GM23338 (cell line): ENCODE results near the gene ADPRHL1. TPM values are rescaled to one million over a fixed set of nuclear protein-coding genes. Genes with fewer than 3 reads are reported as not detected.

Experiments
- ATAC-seq: fragments of 200-7000 bp; cut with Tn5 transposase; 3 replicates; pipeline ENCODE4 v1.9.1; 2020
- DNase-seq: peaks from one replicate; pipeline ENCODE4 v3.0.0-alpha.2; 2015; ENCODE audit warnings: low spot score
- H2AFZ ChIP-seq: fragments of 200-600 bp; sonication (generic); 2 replicates; pipeline ENCODE4 v1.8.0; 2016; ENCODE audit warnings: antibody characterized with exemption, mild to moderate bottlenecking, moderate library complexity
- H3F3A ChIP-seq: fragments of 200-600 bp; sonication (generic); replicated peaks from 2 replicates; pipeline ENCODE4 v1.8.0; 2017; ENCODE audit warnings: antibody characterized with exemption, mixed run types, low read depth
- H3K27ac ChIP-seq: fragments of 200-600 bp; sonication (generic); 2 replicates; pipeline ENCODE4 v1.6.1; 2016; ENCODE audit warnings: low read depth
- H3K27me3 ChIP-seq: fragments of 200-600 bp; sonication (generic); 2 replicates; pipeline ENCODE4 v1.8.0; 2016; ENCODE audit warnings: mild to moderate bottlenecking, mixed run types, moderate library complexity; ENCODE audit not compliant: insufficient read depth
- H3K36me3 ChIP-seq: fragments of 200-600 bp; sonication (generic); 2 replicates; pipeline ENCODE4 v1.8.0; 2016; ENCODE audit warnings: mild to moderate bottlenecking; ENCODE audit not compliant: insufficient read depth
- H3K4me1 ChIP-seq: fragments of 200-600 bp; sonication (generic); 2 replicates; pipeline ENCODE4 v1.8.0; 2016; ENCODE audit warnings: mild to moderate bottlenecking, moderate library complexity; ENCODE audit not compliant: insufficient read depth
- H3K4me2 ChIP-seq: fragments of 200-600 bp; sonication (generic); 2 replicates; pipeline ENCODE4 v1.7.1; 2017; ENCODE audit warnings: mixed run types
- H3K4me3 ChIP-seq: fragments of 200-600 bp; sonication (generic); 2 replicates; pipeline ENCODE4 v1.6.1; 2016; ENCODE audit warnings: mixed run types
- H3K79me2 ChIP-seq: fragments of 200-600 bp; sonication (generic); replicated peaks from 2 replicates; pipeline ENCODE4 v1.8.0; 2017; ENCODE audit warnings: mild to moderate bottlenecking; ENCODE audit not compliant: insufficient read depth
- H3K9me2 ChIP-seq: fragments of 200-600 bp; sonication (generic); 2 replicates; pipeline ENCODE4 v1.8.0; 2017; ENCODE audit not compliant: insufficient read depth
- H4K20me1 ChIP-seq: fragments of 200-600 bp; sonication (generic); replicated peaks from 2 replicates; pipeline ENCODE4 v1.8.0; 2017; ENCODE audit warnings: mild to moderate bottlenecking; ENCODE audit not compliant: insufficient read depth
- H3K27ac Mint-ChIP-seq: 2 replicates; pipeline ENCODE4 v1.8.0; 2020; ENCODE audit warnings: inconsistent platforms, mild to moderate bottlenecking, moderate library complexity, mixed read lengths
- H3K27me3 Mint-ChIP-seq: 3 replicates; pipeline ENCODE4 v1.8.0; 2022; ENCODE audit warnings: low read depth, mild to moderate bottlenecking, moderate library complexity, mixed read lengths, inconsistent platforms; ENCODE audit not compliant: insufficient read depth, poor library complexity
- H3K36me3 Mint-ChIP-seq: 3 replicates; pipeline ENCODE4 v1.8.0; 2021; ENCODE audit warnings: low read depth, mild to moderate bottlenecking, inconsistent platforms, moderate library complexity, mixed read lengths
- H3K4me1 Mint-ChIP-seq: 3 replicates; pipeline ENCODE4 v1.8.0; 2020; ENCODE audit warnings: mild to moderate bottlenecking, inconsistent platforms, mixed read lengths
- H3K4me3 Mint-ChIP-seq: 3 replicates; pipeline ENCODE4 v1.8.0; 2021; ENCODE audit warnings: moderate library complexity, mild to moderate bottlenecking, inconsistent platforms, mixed read lengths
- H3K9me3 Mint-ChIP-seq: 3 replicates; pipeline ENCODE4 v1.8.0; 2020; ENCODE audit warnings: moderate library complexity, mild to moderate bottlenecking, inconsistent platforms, mixed read lengths
- CREB1 ChIP-seq: fragments of 250-450 bp; sonication (Bioruptor Pico); IDR thresholded peaks from 2 replicates; pipeline ENCODE4 v1.5.0; 2020; ENCODE audit warnings: low read depth, mild to moderate bottlenecking, moderate library complexity
- CTCF ChIP-seq, 2 experiments: fragments of 200-600 bp in 1 of 2; sonication (generic) in 1 of 2; conservative IDR thresholded peaks; 2 replicates each; pipeline versions ENCODE4 v1.5.1 to v1.6.1; 2016 to 2017; ENCODE audit warnings: antibody characterized with exemption in 2 of 2, low read depth in 2 of 2, mild to moderate bottlenecking in 2 of 2, moderate library complexity in 1 of 2
- EZH2 ChIP-seq: fragments of 200-600 bp; sonication (generic); IDR thresholded peaks from one replicate; pipeline ENCODE4 v1.8.0; 2017; ENCODE audit warnings: antibody characterized with exemption, mild to moderate bottlenecking, low read depth; ENCODE audit not compliant: unreplicated experiment
- NANOG ChIP-seq: IDR thresholded peaks from 2 replicates; pipeline ENCODE4 v1.6.1; 2016; ENCODE audit warnings: antibody characterized with exemption, borderline replicate concordance
- POLR2AphosphoS5 ChIP-seq: IDR thresholded peaks from 2 replicates; pipeline ENCODE4 v1.6.1; 2016; ENCODE audit warnings: antibody characterized with exemption, low read depth
- STAT1 ChIP-seq: IDR thresholded peaks from one replicate; pipeline ENCODE4 v1.6.1; 2016; ENCODE audit warnings: antibody characterized with exemption; ENCODE audit not compliant: unreplicated experiment
- ZNF114 ChIP-seq: fragments of 250-450 bp; sonication (Bioruptor Pico); IDR thresholded peaks from 2 replicates; pipeline ENCODE4 v1.5.0; 2020; ENCODE audit warnings: mild to moderate bottlenecking, moderate library complexity
- ZNF331 ChIP-seq: fragments of 250-450 bp; sonication (Bioruptor Pico); IDR thresholded peaks from 2 replicates; pipeline ENCODE4 v1.5.0; 2020; ENCODE audit warnings: low read depth, mild to moderate bottlenecking, moderate library complexity
- ZNF462 ChIP-seq: fragments of 250-450 bp; sonication (Bioruptor Pico); IDR thresholded peaks from 2 replicates; pipeline ENCODE4 v1.5.0; 2020; ENCODE audit warnings: mild to moderate bottlenecking, moderate library complexity
- polyA plus RNA-seq: library from polyadenylated mRNA; unstranded; fragments of >200 nt; fragmentation: Nextera tagmentation; extraction: Ambion mirVana; gene quantifications from 2 replicates; pipeline ENCODE4 v1.2.1, GENCODE V29; 2016
- total RNA-seq: library from RNA; depleted of rRNA; stranded (reverse); fragments of >200 nt; shearing (Covaris generic); gene quantifications from 2 replicates; pipeline ENCODE4 v1.2.3, GENCODE V29; 2014
- TF ChIP-seq, protein P1 (sequence below): IDR thresholded peaks from 2 replicates; pipeline ENCODE4 v1.6.1; 2016; ENCODE audit warnings: antibody characterized with exemption
- TF ChIP-seq, protein P2 (sequence below): IDR thresholded peaks from one replicate; pipeline ENCODE4 v1.6.1; 2018; ENCODE audit warnings: antibody characterized with exemption; ENCODE audit not compliant: unreplicated experiment

ADPRHL1 gene
- total and polyA plus RNA-seq, 2 experiments from 2014 or later, result 0.80 to 1.0 TPM

DNA sequence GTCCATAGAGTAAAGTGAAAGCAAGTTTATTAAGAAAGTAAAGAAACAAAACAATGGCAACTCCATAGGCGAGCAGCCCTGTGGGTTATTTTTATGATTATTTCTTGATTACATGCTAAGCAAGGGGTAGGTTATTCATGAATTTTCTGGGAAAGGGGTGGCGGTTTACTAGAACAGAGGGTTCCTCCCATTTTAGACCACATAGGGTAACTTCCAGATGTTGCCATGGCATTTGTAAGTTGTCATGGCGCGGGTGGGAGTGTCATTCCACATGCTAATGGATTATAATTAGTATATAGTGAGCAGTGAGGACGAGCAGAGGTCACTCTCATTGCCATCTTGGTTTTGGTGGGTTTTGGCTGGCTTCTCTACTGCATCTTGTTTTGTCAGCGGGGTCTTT, 45.6 kb upstream of the ADPRHL1 start:
- Mint-ChIP-seq H3K4me3 (no peak overlapping the region), H3K27ac (no peak overlapping the region), H3K9me3 (no peaks in the 10 kb centered on the region), H3K36me3 (peaks cover 51% of the 10 kb centered on the region), H3K4me1 (peaks cover 22% of the 10 kb centered on the region), H3K27me3 (no peaks in the 10 kb centered on the region)
- Histone ChIP-seq H3K4me3 (no peak overlapping the region), H3K27me3 (no peaks in the 10 kb centered on the region), H3K27ac (no peak overlapping the region), H3K36me3 (peaks cover 60% of the 10 kb centered on the region), H3K4me1 (peaks cover 9% of the 10 kb centered on the region), H3K79me2 (peaks cover 36% of the 10 kb centered on the region), H3K4me2 (no peak overlapping the region), H3K9me2 (no peaks in the 10 kb centered on the region), H4K20me1 (peaks cover 20% of the 10 kb centered on the region; the same call in 1 of the 2 replicates), H2AFZ (no peak overlapping the region), H3F3A (peaks cover 8% of the 10 kb centered on the region; the same call in 1 of the 2 replicates)
- DNase-seq (no peak), ATAC-seq (no peak)
- TF ChIP-seq POLR2AphosphoS5, result no peak
- TF ChIP-seq, protein P1, sequence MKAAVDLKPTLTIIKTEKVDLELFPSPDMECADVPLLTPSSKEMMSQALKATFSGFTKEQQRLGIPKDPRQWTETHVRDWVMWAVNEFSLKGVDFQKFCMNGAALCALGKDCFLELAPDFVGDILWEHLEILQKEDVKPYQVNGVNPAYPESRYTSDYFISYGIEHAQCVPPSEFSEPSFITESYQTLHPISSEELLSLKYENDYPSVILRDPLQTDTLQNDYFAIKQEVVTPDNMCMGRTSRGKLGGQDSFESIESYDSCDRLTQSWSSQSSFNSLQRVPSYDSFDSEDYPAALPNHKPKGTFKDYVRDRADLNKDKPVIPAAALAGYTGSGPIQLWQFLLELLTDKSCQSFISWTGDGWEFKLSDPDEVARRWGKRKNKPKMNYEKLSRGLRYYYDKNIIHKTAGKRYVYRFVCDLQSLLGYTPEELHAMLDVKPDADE, result no peak
- TF ChIP-seq CTCF (conservative IDR thresholded peaks at IDR 0.05; ENCODE audit: low read depth in 2 of 2), result no peak
- TF ChIP-seq EZH2, result no peak
- TF ChIP-seq ZNF114, result no peak
- no peak for TF ChIP-seq STAT1
- no peak for TF ChIP-seq CREB1 (CRISPR knock-in tag)
- no peak for TF ChIP-seq NANOG
- no peak for TF ChIP-seq ZNF331 (CRISPR knock-in tag)
- TF ChIP-seq, protein P2, sequence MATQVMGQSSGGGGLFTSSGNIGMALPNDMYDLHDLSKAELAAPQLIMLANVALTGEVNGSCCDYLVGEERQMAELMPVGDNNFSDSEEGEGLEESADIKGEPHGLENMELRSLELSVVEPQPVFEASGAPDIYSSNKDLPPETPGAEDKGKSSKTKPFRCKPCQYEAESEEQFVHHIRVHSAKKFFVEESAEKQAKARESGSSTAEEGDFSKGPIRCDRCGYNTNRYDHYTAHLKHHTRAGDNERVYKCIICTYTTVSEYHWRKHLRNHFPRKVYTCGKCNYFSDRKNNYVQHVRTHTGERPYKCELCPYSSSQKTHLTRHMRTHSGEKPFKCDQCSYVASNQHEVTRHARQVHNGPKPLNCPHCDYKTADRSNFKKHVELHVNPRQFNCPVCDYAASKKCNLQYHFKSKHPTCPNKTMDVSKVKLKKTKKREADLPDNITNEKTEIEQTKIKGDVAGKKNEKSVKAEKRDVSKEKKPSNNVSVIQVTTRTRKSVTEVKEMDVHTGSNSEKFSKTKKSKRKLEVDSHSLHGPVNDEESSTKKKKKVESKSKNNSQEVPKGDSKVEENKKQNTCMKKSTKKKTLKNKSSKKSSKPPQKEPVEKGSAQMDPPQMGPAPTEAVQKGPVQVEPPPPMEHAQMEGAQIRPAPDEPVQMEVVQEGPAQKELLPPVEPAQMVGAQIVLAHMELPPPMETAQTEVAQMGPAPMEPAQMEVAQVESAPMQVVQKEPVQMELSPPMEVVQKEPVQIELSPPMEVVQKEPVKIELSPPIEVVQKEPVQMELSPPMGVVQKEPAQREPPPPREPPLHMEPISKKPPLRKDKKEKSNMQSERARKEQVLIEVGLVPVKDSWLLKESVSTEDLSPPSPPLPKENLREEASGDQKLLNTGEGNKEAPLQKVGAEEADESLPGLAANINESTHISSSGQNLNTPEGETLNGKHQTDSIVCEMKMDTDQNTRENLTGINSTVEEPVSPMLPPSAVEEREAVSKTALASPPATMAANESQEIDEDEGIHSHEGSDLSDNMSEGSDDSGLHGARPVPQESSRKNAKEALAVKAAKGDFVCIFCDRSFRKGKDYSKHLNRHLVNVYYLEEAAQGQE, result no peak

GRCh38 chr13:113497217-113497616, 43.9 kb upstream of the ADPRHL1 start:
- H3K9me3 Mint-ChIP-seq, result no peaks in the 10 kb centered on the region
- H3K4me1 Mint-ChIP-seq, result peaks cover 31% of the 10 kb centered on the region
- no peak overlapping the region for H3K4me3 Mint-ChIP-seq
- H3K27ac Mint-ChIP-seq, result no peak overlapping the region
- Histone ChIP-seq H3K4me2 (no peak overlapping the region), H3F3A (peaks cover 8% of the 10 kb centered on the region; the same call in 1 of the 2 replicates), H3K79me2 (peaks cover 53% of the 10 kb centered on the region), H3K4me3 (no peak overlapping the region), H2AFZ (no peak overlapping the region), H3K27ac (no peak overlapping the region), H4K20me1 (peaks cover 20% of the 10 kb centered on the region; the same call in 1 of the 2 replicates), H3K27me3 (no peaks in the 10 kb centered on the region), H3K4me1 (peaks cover 25% of the 10 kb centered on the region), H3K36me3 (peaks cover 48% of the 10 kb centered on the region), H3K9me2 (no peaks in the 10 kb centered on the region)
- H3K27me3 Mint-ChIP-seq, result no peaks in the 10 kb centered on the region
- ATAC-seq, result no peak
- DNase-seq, result no peak
- peaks cover 44% of the 10 kb centered on the region for H3K36me3 Mint-ChIP-seq
- TF ChIP-seq ZNF462 (CRISPR knock-in tag), result no peak
